SK-N-SH (cell line): Measurements from ENCODE around the gene PSMD2. TPM values are rescaled to one million over a fixed set of nuclear protein-coding genes. Genes with fewer than 3 reads are reported as not detected.

ENCODE experiments used
- CHD2 ChIP-seq: fragments of 150-350 bp; IDR thresholded peaks from 2 replicates; pipeline ENCODE4 v1.6.1; 2018; ENCODE audit warnings: low read length; ENCODE audit not compliant: partially characterized antibody
- ELF1 ChIP-seq: IDR thresholded peaks from 2 replicates; pipeline ENCODE4 v1.4.0; 2012
- EP300 ChIP-seq, 2 experiments: IDR thresholded peaks; 2 replicates each; pipeline versions ENCODE4 v1.4.0 to v1.6.1; 2012; ENCODE audit warnings: borderline replicate concordance in 1 of 2, low read depth in 1 of 2, low read length in 1 of 2
- EZH2phosphoT487 ChIP-seq: fragments of 200-600 bp; sonication (generic); IDR thresholded peaks from 2 replicates; pipeline ENCODE4 v1.6.1; 2017; ENCODE audit warnings: low read depth, mixed run types, mild to moderate bottlenecking, antibody characterized with exemption, moderate library complexity, borderline replicate concordance
- FOSL2 ChIP-seq: IDR thresholded peaks from 2 replicates; pipeline ENCODE4 v1.4.0; 2012; ENCODE audit warnings: low read depth, mild to moderate bottlenecking, moderate library complexity, borderline replicate concordance
- FOXJ3 ChIP-seq: sonication (generic); formaldehyde crosslinking; IDR thresholded peaks from 2 replicates; pipeline ENCODE4 v1.5.1; 2020; ENCODE audit warnings: mild to moderate bottlenecking, missing genetic modification reagents
- FOXM1 ChIP-seq: IDR thresholded peaks from 2 replicates; pipeline ENCODE4 v1.4.0; 2012; ENCODE audit warnings: low read depth, mild to moderate bottlenecking
- GABPA ChIP-seq: IDR thresholded peaks from 2 replicates; pipeline ENCODE4 v1.4.0; 2012; ENCODE audit warnings: low read depth, mild to moderate bottlenecking
- GATA2 ChIP-seq: sonication (generic); formaldehyde crosslinking; IDR thresholded peaks from 2 replicates; pipeline ENCODE4 v1.5.0; 2020; ENCODE audit warnings: mild to moderate bottlenecking, missing genetic modification reagents
- JUND ChIP-seq: IDR thresholded peaks from 2 replicates; pipeline ENCODE4 v1.4.0; 2012
- MAX ChIP-seq: IDR thresholded peaks from 2 replicates; pipeline ENCODE4 v1.4.0; 2012; ENCODE audit warnings: low read depth
- MEF2A ChIP-seq: IDR thresholded peaks from 2 replicates; pipeline ENCODE4 v1.4.0; 2012; ENCODE audit warnings: low read depth, borderline replicate concordance
- MXI1 ChIP-seq: IDR thresholded peaks from 2 replicates; pipeline ENCODE4 v1.6.1; 2012; ENCODE audit warnings: mild to moderate bottlenecking, low read depth, low read length, improper control_type of control experiment
- NRF1 ChIP-seq: IDR thresholded peaks from 2 replicates; pipeline ENCODE4 v1.6.1; 2012; ENCODE audit warnings: low read depth, mild to moderate bottlenecking, low read length
- POLR2AphosphoS5 ChIP-seq: IDR thresholded peaks from 2 replicates; pipeline ENCODE4 v1.6.1; 2012; ENCODE audit warnings: low read depth, low read length
- RAD21 ChIP-seq: IDR thresholded peaks from 2 replicates; pipeline ENCODE4 v1.6.1; 2012; ENCODE audit warnings: mild to moderate bottlenecking, low read length
- RCOR1 ChIP-seq: fragments of 150-350 bp; IDR thresholded peaks from 2 replicates; pipeline ENCODE4 v1.6.1; 2017; ENCODE audit warnings: antibody characterized with exemption, low read length
- REST ChIP-seq: IDR thresholded peaks from 2 replicates; pipeline ENCODE4 v1.6.1; 2012; ENCODE audit warnings: mild to moderate bottlenecking, low read depth, low read length, moderate library complexity
- RFX5 ChIP-seq: IDR thresholded peaks from 2 replicates; pipeline ENCODE4 v1.6.1; 2012; ENCODE audit warnings: mild to moderate bottlenecking, improper control_type of control experiment, low read length
- RXRA ChIP-seq: IDR thresholded peaks from 2 replicates; pipeline ENCODE4 v1.4.0; 2012; ENCODE audit warnings: low read depth, mild to moderate bottlenecking, borderline replicate concordance
- SIN3A ChIP-seq: IDR thresholded peaks from 2 replicates; pipeline ENCODE4 v1.6.1; 2012; ENCODE audit warnings: low read depth, mild to moderate bottlenecking, low read length, moderate library complexity, borderline replicate concordance
- SMC3 ChIP-seq: IDR thresholded peaks from 2 replicates; pipeline ENCODE4 v1.6.1; 2012; ENCODE audit warnings: low read depth, low read length, improper control_type of control experiment
- YY1 ChIP-seq: IDR thresholded peaks from 2 replicates; pipeline ENCODE4 v1.4.0; 2012; ENCODE audit warnings: low read depth, mild to moderate bottlenecking
- polyA plus RNA-seq, 3 experiments: library from polyadenylated mRNA; depleted of rRNA; stranded (reverse); fragments of >200 nt; gene quantifications; 2 replicates each; pipeline ENCODE4 v1.2.3, GENCODE V29; 2012
- TF ChIP-seq, protein P1 (sequence below): fragments of 150-350 bp; IDR thresholded peaks from 2 replicates; pipeline ENCODE4 v1.6.1; 2017; ENCODE audit warnings: antibody characterized with exemption, low read length, low read depth, borderline replicate concordance

PSMD2 gene
- polyA plus RNA-seq, 1 of the 3 experiments (the other 2 are of a cell fraction), result 328 TPM

DNA sequence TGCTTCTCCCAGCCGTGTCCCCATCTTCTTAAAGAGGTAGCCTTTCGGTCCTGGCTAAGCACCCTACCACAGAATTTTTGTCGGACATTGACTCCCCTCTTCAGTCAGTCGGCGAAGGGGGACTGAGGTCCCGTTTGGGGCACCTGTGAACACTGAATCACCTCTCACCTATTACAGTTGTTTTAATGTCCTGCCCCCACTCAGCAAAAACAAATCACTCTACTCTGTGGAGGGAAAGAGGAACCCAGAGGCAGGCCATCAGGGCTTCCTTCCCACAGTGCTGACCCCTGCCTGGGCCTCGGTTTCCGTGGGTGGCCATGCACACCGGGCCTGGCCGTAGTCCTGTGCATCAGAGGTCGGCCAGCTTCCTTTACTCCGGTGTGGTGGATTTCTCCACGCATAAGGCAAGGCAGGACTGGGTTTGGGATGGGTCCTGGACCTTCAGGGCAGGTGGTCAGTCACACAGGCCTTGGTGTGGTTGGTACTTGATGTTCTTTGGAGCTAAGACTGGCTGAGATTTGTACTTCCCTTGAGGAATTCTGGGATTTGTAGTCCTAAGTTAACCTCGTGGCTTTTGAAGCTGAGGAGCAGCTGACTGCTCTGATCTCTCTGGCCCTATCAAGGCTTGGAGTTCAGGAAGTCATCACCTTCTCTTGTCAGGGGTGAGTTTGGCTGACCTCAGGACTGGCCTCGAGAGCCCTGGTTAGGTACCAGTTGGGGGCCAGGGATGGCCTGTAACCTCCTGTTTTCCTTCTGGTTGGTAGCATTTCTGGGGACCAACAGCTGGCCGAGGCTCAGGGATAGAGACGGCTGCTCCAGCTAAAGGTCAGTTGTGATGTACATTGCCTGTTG is 37.7 kb downstream of the PSMD2 start (continued):
- no peak for TF ChIP-seq RCOR1
- TF ChIP-seq RXRA, result no peak
- TF ChIP-seq GABPA, result peak; percentile 61
- TF ChIP-seq NRF1, result no peak
- no peak for TF ChIP-seq RAD21
- TF ChIP-seq YY1, result no peak
- TF ChIP-seq FOXM1, result no peak
- no peak for TF ChIP-seq ELF1
- no peak for TF ChIP-seq SIN3A
- TF ChIP-seq EZH2phosphoT487, result no peak
- peak; percentile 35; the same call in 1 of the 2 replicates for TF ChIP-seq MAX
- TF ChIP-seq REST, result no peak
- no peak for TF ChIP-seq FOXJ3 (CRISPR knock-in tag)
- no peak for TF ChIP-seq JUND
- TF ChIP-seq MXI1, result peak; percentile 70
- TF ChIP-seq EP300 (IDR thresholded peaks at IDR 0.05; ENCODE audit: borderline replicate concordance in 1 of 2, low read depth in 1 of 2, low read length in 1 of 2), result no peak
- no peak for TF ChIP-seq FOSL2
- TF ChIP-seq MEF2A, result no peak
- TF ChIP-seq CHD2, result no peak
- no peak for TF ChIP-seq GATA2 (CRISPR knock-in tag)
- TF ChIP-seq POLR2AphosphoS5, result no peak
- no peak for TF ChIP-seq RFX5
- TF ChIP-seq, protein P1, sequence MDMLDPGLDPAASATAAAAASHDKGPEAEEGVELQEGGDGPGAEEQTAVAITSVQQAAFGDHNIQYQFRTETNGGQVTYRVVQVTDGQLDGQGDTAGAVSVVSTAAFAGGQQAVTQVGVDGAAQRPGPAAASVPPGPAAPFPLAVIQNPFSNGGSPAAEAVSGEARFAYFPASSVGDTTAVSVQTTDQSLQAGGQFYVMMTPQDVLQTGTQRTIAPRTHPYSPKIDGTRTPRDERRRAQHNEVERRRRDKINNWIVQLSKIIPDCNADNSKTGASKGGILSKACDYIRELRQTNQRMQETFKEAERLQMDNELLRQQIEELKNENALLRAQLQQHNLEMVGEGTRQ, result no peak
- TF ChIP-seq SMC3, result no peak
